Lower lobe of right lung (tissue), 2 donors: ENCODE results near the gene HRH2. TPM values are rescaled to one million over a fixed set of nuclear protein-coding genes. Genes with fewer than 3 reads are reported as not detected.

Experiments used
- ATAC-seq, 2 donors: fragments of 200-7000 bp; cut with Tn5 transposase; one replicate each; pipeline ENCODE4 v1.9.1; 2020 to 2022; ENCODE audit warnings: mild to moderate bottlenecking in 2 of 2, moderate library complexity in 2 of 2
- DNase-seq: peaks from one replicate; pipeline ENCODE4 v3.0.0-alpha.2; 2020
- H3K27ac ChIP-seq: fragments of 200-600 bp; one replicate; pipeline ENCODE4 v1.8.0; 2022
- H3K27me3 ChIP-seq: fragments of 200-600 bp; one replicate; pipeline ENCODE4 v1.8.0; 2022; ENCODE audit warnings: low read depth
- H3K36me3 ChIP-seq: fragments of 200-600 bp; one replicate; pipeline ENCODE4 v1.8.0; 2022; ENCODE audit warnings: mild to moderate bottlenecking
- H3K4me1 ChIP-seq: fragments of 200-600 bp; one replicate; pipeline ENCODE4 v1.8.0; 2022
- H3K4me3 ChIP-seq: fragments of 200-600 bp; one replicate; pipeline ENCODE4 v1.8.0; 2022; ENCODE audit warnings: mild to moderate bottlenecking
- H3K9me3 ChIP-seq: fragments of 200-600 bp; one replicate; pipeline ENCODE4 v1.8.0; 2022
- intact Hi-C: fragments of 100-400 bp; cut with DNase I; formaldehyde crosslinking; loops from one replicate; pipeline ENCODE4 v1.11.0; 2022
- total RNA-seq: library from RNA; stranded (reverse); fragmentation: NEBNext Ultra II Directional; extraction: Animal tissue kit (Norgen Biotek cat#: 25700); gene quantifications from one replicate; pipeline ENCODE4 v1.2.1, GENCODE V29; 2021
- TF ChIP-seq, protein P1 (sequence below): fragments of 200-600 bp; IDR thresholded peaks from one replicate; pipeline ENCODE4 v1.8.0; 2022; ENCODE audit warnings: antibody characterized with exemption, mild to moderate bottlenecking
- donor health status: DM: no; HTN: yes; CAD: no; lungs with severe emphysema.

The HRH2 gene
- total RNA-seq, 1 donor from 2014 or later = 9.6 TPM

DNA sequence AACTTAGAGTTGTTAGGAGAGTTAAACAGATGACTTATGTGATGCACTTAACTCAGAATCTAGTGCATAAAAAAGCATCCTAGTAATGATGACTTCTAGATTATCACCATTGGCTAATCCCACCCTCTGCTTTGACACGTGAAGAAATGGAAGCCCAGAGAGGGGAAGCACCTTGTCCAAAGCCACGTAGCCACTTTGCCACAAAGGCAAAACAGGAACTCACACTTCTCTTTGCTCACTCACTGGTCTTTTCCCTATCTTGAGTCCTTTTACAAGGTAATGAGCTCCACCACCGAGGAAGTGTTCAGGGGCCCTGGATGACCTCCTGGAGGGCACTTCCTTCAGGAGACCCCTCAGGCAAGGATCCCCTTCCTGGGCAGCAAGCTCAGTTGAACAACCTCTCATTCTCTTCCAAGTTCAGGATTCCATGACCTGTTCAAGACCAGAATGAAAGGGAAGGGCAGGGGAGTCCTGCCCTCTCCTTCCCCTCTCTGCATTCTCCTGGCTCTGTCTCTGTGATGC, 89.7 kb downstream of the HRH2 start:
- TF ChIP-seq, protein P1, sequence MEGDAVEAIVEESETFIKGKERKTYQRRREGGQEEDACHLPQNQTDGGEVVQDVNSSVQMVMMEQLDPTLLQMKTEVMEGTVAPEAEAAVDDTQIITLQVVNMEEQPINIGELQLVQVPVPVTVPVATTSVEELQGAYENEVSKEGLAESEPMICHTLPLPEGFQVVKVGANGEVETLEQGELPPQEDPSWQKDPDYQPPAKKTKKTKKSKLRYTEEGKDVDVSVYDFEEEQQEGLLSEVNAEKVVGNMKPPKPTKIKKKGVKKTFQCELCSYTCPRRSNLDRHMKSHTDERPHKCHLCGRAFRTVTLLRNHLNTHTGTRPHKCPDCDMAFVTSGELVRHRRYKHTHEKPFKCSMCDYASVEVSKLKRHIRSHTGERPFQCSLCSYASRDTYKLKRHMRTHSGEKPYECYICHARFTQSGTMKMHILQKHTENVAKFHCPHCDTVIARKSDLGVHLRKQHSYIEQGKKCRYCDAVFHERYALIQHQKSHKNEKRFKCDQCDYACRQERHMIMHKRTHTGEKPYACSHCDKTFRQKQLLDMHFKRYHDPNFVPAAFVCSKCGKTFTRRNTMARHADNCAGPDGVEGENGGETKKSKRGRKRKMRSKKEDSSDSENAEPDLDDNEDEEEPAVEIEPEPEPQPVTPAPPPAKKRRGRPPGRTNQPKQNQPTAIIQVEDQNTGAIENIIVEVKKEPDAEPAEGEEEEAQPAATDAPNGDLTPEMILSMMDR = no peak
- no peak for ATAC-seq
- intact Hi-C loops = no loop called here
- Histone ChIP-seq H3K36me3 (no peaks in the 10 kb centered on the region), H3K27ac (no peak overlapping the region), H3K9me3 (no peaks in the 10 kb centered on the region), H3K4me1 (no peaks in the 10 kb centered on the region), H3K27me3 (peaks cover 17% of the 10 kb centered on the region), H3K4me3 (no peak overlapping the region)
- no peak for DNase-seq

GRCh38 chr5:175748650-175749049, 90.8 kb downstream of the HRH2 start:
- Histone ChIP-seq H3K9me3 (no peaks in the 10 kb centered on the region), H3K27me3 (peaks cover 17% of the 10 kb centered on the region), H3K4me1 (no peaks in the 10 kb centered on the region), H3K36me3 (no peaks in the 10 kb centered on the region), H3K27ac (no peak overlapping the region), H3K4me3 (no peak overlapping the region)
- TF ChIP-seq, protein P1 = no peak
- intact Hi-C loops = no loop called here
- DNase-seq (no peak), ATAC-seq (no peak)

DNA sequence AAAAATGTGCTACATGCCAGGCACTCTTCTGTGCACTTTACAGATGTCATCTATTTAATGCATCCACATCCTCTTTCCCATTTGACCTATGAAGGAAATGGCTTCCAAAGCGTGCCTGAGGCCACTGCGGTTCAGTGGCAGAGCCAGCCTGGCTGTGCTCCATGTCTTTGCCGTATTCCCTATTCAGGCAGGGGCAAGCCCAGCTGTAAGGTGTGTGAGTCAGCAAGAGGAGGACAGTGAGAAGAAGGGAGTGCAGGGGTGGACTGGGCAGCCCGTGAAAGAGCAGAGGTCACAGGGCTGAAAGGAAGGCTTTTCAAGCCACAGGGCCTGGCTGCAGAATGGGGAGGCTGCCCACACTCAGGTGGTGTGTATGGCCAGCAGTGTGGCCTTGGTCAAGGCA, 91.7 kb downstream of the HRH2 start:
- intact Hi-C loops = no loop called here
- TF ChIP-seq, protein P1 = no peak
- Histone ChIP-seq H3K36me3 (no peaks in the 10 kb centered on the region), H3K4me1 (no peaks in the 10 kb centered on the region), H3K27me3 (peaks cover 21% of the 10 kb centered on the region), H3K4me3 (no peak overlapping the region), H3K27ac (no peak overlapping the region), H3K9me3 (no peaks in the 10 kb centered on the region)
- no peak for DNase-seq
- no peak for ATAC-seq

GRCh38 chr5:175750511-175750931, 92.7 kb downstream of the HRH2 start:
- H3K36me3 ChIP-seq = no peaks in the 10 kb centered on the region
- no peak overlapping the region for H3K27ac ChIP-seq
- DNase-seq (no peak), ATAC-seq (no peak)
- no peaks in the 10 kb centered on the region for H3K4me1 ChIP-seq
- H3K27me3 ChIP-seq = peaks cover 21% of the 10 kb centered on the region
- H3K9me3 ChIP-seq = no peaks in the 10 kb centered on the region
- TF ChIP-seq, protein P1 = no peak
- H3K4me3 ChIP-seq = no peak overlapping the region
- intact Hi-C loops = no loop called here

- Histone ChIP-seq H3K9me3 (no peaks in the 10 kb centered on the region), H3K27ac (no peak overlapping the region), H3K36me3 (no peaks in the 10 kb centered on the region), H3K4me3 (no peak overlapping the region), H3K4me1 (no peaks in the 10 kb centered on the region), H3K27me3 (peaks cover 21% of the 10 kb centered on the region)
- ATAC-seq = no peak
- intact Hi-C loops = no loop called here
- no peak for DNase-seq
- TF ChIP-seq, protein P1 = no peak
Observed at GRCh38 chr5:175751369-175751768, 93.5 kb downstream of the HRH2 start.
